ENCODE results near the gene ATP6AP2. TPM values are rescaled to one million over a fixed set of nuclear protein-coding genes. Genes with fewer than 3 reads are reported as not detected.

Gene ATP6AP2
- total and polyA plus RNA-seq, 2 experiments from 2014 or later: 80.1 to 88.7 TPM

DNA sequence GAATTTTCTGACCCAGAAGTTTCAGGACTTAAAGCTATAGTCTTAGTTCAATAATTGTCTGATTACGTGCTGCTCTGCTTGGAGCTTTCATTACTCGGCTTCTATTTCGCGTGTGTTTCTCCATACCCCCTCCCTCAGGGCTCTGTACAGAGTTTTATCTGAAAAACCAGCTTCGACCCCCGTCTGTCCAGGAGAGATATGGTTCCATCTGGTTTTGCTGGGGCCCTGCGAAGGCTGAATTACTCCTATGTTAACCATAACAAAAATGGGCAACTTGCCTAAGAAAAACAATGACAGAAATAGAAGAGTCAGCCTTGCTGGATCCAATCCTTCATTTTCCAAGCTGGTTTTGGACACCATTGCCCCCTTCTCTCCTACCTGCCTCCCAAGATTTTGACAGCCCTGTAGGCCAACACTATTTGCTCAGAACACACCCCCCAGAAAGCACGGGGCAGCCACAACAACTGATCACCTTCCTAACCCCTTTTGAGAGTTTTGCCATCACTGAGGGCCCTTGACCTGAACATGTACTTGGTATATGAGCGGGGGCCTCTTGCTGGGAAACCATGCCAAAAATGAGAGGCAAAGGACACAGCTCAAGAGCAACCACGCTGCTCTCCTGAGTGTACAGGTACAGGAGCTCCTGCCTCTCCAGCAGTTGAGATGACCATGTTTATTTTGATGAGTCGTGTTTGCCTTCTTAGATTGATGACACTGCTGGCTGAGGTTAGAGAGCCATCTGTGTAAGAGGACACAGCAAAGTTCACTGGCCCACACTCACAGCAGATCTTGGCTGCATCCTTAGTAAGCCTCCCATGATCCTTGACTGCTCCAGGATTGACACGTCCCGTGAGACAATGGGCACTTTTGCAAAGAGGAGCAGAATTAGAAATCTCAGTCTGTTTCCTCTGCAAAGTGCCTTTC is 36.2 kb upstream of the ATP6AP2 start:
- no peaks in the 10 kb centered on the region for H3K27me3 ChIP-seq (ENCODE audit: insufficient read depth)
- H4K20me1 ChIP-seq (replicated peaks; ENCODE audit: insufficient read depth): no peaks in the 10 kb centered on the region
- no peak overlapping the region for H3K4me3 ChIP-seq
- Mint-ChIP-seq H3K27me3 (ENCODE audit: insufficient read depth, low read depth, poor library complexity) (no peaks in the 10 kb centered on the region), H3K36me3 (ENCODE audit: low read depth) (no peaks in the 10 kb centered on the region), H3K4me3 (no peak overlapping the region), H3K27ac (peak overlapping the region; percentile 56; the same call in 1 of the 2 replicates), H3K9me3 (no peaks in the 10 kb centered on the region), H3K4me1 (peaks cover 17% of the 10 kb centered on the region)
- no peaks in the 10 kb centered on the region; the same call in 1 of the 2 replicates for H3K4me1 ChIP-seq (ENCODE audit: insufficient read depth)
- no peaks in the 10 kb centered on the region for H3K9me2 ChIP-seq (ENCODE audit: insufficient read depth)
- no peaks in the 10 kb centered on the region for H3K36me3 ChIP-seq (ENCODE audit: insufficient read depth)
- H3K79me2 ChIP-seq (replicated peaks; ENCODE audit: insufficient read depth): no peaks in the 10 kb centered on the region
- no peak for TF ChIP-seq CTCF (conservative IDR thresholded peaks at IDR 0.05; ENCODE audit: low read depth in 2 of 2)
- no peak for TF ChIP-seq NANOG (IDR thresholded peaks at IDR 0.05; ENCODE audit: borderline replicate concordance)
- TF ChIP-seq ZNF331 (CRISPR knock-in tag; IDR thresholded peaks at IDR 0.05; ENCODE audit: low read depth): no peak
- TF ChIP-seq CREB1 (CRISPR knock-in tag; IDR thresholded peaks at IDR 0.05; ENCODE audit: low read depth): no peak
- TF ChIP-seq POLR2AphosphoS5 (IDR thresholded peaks at IDR 0.05; ENCODE audit: low read depth): no peak
- H3F3A ChIP-seq (replicated peaks; ENCODE audit: low read depth): no peaks in the 10 kb centered on the region
- H3K4me2 ChIP-seq: no peak overlapping the region
- DNase-seq (ENCODE audit: low spot score) (no peak), ATAC-seq (no peak)
- peak overlapping the region; percentile 64 for H2AFZ ChIP-seq
- H3K27ac ChIP-seq (ENCODE audit: low read depth): no peak overlapping the region

DNA sequence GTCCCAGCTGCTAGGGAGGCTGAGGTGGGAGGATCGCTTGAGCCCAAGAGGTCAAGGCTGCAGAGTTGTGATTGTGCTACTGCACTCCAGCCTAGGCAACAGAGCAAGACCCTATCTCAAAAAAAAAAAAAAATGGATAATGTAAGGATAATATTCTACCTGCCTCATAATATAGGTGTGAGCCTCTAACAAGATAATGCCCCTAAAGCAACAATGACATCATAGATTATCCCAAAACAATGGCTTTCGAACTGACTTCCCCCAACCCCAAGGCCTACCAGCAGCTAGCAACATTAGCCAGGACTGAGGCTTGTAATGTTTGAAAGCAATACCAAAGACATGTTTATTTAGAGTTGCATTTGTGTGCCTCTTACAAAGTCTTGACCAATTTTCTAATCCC is 33.9 kb upstream of the ATP6AP2 start:
- Histone ChIP-seq H3K4me1 (ENCODE audit: insufficient read depth) (no peaks in the 10 kb centered on the region; the same call in 1 of the 2 replicates), H3K9me2 (ENCODE audit: insufficient read depth) (no peaks in the 10 kb centered on the region), H3K27me3 (ENCODE audit: insufficient read depth) (no peaks in the 10 kb centered on the region), H4K20me1 (replicated peaks; ENCODE audit: insufficient read depth) (no peaks in the 10 kb centered on the region), H3K4me2 (no peak overlapping the region), H2AFZ (no peak overlapping the region), H3K27ac (ENCODE audit: low read depth) (no peak overlapping the region), H3F3A (replicated peaks; ENCODE audit: low read depth) (no peaks in the 10 kb centered on the region), H3K36me3 (ENCODE audit: insufficient read depth) (no peaks in the 10 kb centered on the region), H3K79me2 (replicated peaks; ENCODE audit: insufficient read depth) (no peaks in the 10 kb centered on the region), H3K4me3 (no peak overlapping the region)
- ATAC-seq (no peak), DNase-seq (ENCODE audit: low spot score) (no peak)
- Mint-ChIP-seq H3K36me3 (ENCODE audit: low read depth) (no peaks in the 10 kb centered on the region), H3K27me3 (ENCODE audit: insufficient read depth, low read depth, poor library complexity) (no peaks in the 10 kb centered on the region), H3K27ac (no peak overlapping the region), H3K4me1 (peaks cover 7% of the 10 kb centered on the region; the same call in 2 of the 3 replicates), H3K4me3 (no peak overlapping the region), H3K9me3 (no peaks in the 10 kb centered on the region)
- TF ChIP-seq REST (IDR thresholded peaks at IDR 0.05; ENCODE audit: unreplicated experiment): no peak
- TF ChIP-seq EZH2 (IDR thresholded peaks at IDR 0.05; ENCODE audit: low read depth, unreplicated experiment): no peak
- no peak for TF ChIP-seq POLR2AphosphoS5 (IDR thresholded peaks at IDR 0.05; ENCODE audit: low read depth)
- no peak for TF ChIP-seq ZNF331 (CRISPR knock-in tag; IDR thresholded peaks at IDR 0.05; ENCODE audit: low read depth)
- no peak for TF ChIP-seq NANOG (IDR thresholded peaks at IDR 0.05; ENCODE audit: borderline replicate concordance)
- TF ChIP-seq ETS1 (IDR thresholded peaks at IDR 0.05): no peak
